ENCODE measurements around the gene FAM20C.

FAM20C gene

DNA sequence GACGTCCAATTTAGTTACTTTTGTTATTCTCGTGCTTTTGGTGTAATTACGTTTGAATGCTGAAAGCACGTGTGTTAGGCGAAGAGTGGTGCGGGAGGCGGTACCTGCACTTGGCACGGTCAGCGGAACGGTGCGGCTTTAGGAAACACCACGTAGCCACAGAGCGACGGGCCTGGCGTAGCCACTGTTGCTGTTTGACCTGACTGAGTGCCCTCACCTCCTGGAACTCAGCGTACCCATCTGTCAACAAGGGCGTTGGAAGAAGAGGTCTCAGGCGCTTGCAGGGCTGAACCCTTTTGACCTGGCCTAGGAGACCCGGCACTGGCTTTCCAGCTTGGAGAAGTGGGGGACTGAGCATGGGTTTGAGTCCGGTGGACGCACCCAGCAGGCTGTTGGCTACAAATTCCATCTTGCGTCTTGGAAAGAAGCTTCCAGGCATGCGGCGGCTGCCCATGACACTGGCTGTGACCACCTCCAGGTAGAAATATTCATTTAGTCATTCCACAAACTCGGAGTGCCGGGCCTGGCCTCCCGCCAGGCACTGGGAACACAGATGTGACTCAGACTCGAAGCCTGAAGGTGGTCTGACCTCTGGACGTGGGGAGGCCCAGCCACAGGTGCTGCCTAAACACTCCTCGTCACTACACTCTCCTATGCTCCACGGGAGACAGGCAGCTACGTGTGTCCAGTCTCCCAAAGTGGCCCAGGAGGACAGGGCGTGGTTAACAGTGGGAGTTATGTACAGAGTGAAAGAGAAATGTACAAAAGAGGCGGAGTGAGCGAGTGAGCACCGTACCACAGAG lies 22.2 kb downstream of the FAM20C start:
- DNase-seq (ENCODE audit: low read depth in 1 of 2, low spot score in 1 of 2), result no peak
- Histone ChIP-seq H3K4me3 (replicated peaks; ENCODE audit: insufficient read depth, low read length) (no peak overlapping the region), H3K27ac (replicated peaks) (no peak overlapping the region), H3K27me3 (ENCODE audit: insufficient read depth, poor library complexity, severe bottlenecking) (no peaks in the 10 kb centered on the region)
- TF ChIP-seq REST (IDR thresholded peaks at IDR 0.05; ENCODE audit: insufficient replicate concordance, low read depth) (no peak), POLR2AphosphoS5 (IDR thresholded peaks at IDR 0.05; ENCODE audit: low read depth) (no peak), CTCF (IDR thresholded peaks at IDR 0.05; ENCODE audit: insufficient read depth, low read length) (no peak), GABPA (IDR thresholded peaks at IDR 0.05; ENCODE audit: low read depth) (no peak), SPI1 (IDR thresholded peaks at IDR 0.05; ENCODE audit: borderline replicate concordance, low read depth) (no peak)

DNA sequence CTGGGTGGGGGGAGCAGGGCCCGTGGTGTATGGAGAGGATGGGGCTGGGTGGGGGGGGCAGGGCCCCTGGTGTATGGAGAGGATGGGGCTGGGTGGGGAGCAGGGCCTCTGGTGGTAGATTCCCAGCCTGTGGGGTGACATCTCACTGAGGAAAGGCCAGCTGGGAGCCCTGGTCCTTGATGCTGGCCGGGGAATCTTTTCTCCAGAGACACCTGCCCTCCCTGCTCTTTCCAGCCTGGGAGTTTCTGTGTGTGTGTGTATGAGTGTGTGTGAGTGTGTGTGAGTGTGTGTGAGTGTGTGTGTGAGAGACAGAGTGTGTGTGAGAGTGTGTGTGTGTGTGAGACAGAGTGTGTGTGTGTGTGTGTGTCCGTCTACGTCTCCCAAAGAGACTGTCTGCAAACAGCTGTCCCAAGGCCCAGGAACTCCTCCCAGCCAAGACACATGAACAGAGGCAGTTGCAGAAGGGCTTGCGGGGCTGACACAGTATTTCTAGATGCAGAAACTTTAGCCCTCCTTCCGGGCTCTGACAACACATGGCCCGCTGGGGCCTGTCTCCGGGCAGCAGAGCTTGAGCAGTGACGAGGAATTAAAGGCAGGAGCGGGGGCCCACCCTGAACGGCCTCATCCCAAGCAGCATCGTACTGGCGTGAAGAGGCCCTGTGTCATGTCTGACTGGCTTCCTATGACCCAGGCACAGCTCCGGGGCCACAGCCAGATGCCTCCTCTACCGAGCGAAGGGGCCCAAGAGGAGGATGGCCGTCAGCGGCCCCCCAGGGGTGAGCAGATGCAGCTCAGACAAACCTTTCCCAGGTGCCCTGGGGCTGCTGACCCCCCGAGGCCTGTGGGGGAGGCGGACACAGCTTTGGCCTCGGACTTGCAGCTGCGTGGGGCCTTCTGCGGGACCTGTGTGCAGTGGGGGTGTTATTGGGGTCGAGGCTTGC lies 24.3 kb downstream of the FAM20C start:
- H3K4me3 ChIP-seq (replicated peaks; ENCODE audit: insufficient read depth, low read length), result no peak overlapping the region
- TF ChIP-seq POLR2AphosphoS5 (IDR thresholded peaks at IDR 0.05; ENCODE audit: low read depth), result no peak
- no peak for TF ChIP-seq REST (IDR thresholded peaks at IDR 0.05; ENCODE audit: insufficient replicate concordance, low read depth)
- TF ChIP-seq GABPA (IDR thresholded peaks at IDR 0.05; ENCODE audit: low read depth), result no peak
- no peak for TF ChIP-seq CTCF (IDR thresholded peaks at IDR 0.05; ENCODE audit: insufficient read depth, low read length)
- TF ChIP-seq SPI1 (IDR thresholded peaks at IDR 0.05; ENCODE audit: borderline replicate concordance, low read depth), result no peak
- no peak overlapping the region for H3K27ac ChIP-seq (replicated peaks)
- no peaks in the 10 kb centered on the region for H3K27me3 ChIP-seq (ENCODE audit: insufficient read depth, poor library complexity, severe bottlenecking)
- DNase-seq (ENCODE audit: low read depth in 1 of 2, low spot score in 1 of 2), result no peak

DNA sequence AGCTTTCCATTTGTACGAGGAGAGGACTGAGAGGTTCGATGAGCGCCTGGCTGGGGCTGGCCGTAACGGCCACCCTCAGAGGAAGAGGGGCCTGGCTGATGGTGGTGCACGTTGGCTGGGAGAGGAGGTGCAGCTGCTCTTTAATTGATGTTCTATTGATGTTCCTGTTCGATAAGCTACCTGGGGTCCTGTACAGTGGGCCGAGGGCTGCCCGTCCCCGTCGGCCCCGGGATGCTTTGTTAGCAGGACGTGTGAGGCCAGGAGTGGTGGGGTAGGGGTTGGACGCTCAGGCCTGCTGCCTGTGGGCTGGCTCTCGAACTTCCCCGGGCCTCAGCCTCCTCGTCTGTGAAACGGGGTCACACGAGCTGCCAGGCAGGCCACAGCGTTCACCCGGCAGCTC lies 25.4 kb downstream of the FAM20C start:
- no peak overlapping the region for H3K4me3 ChIP-seq (replicated peaks; ENCODE audit: insufficient read depth, low read length)

More for the DNA sequence above, 25.4 kb downstream of the FAM20C start:
- H3K27me3 ChIP-seq (ENCODE audit: insufficient read depth, poor library complexity, severe bottlenecking), result no peaks in the 10 kb centered on the region
- TF ChIP-seq POLR2AphosphoS5 (IDR thresholded peaks at IDR 0.05; ENCODE audit: low read depth) (no peak), SPI1 (IDR thresholded peaks at IDR 0.05; ENCODE audit: borderline replicate concordance, low read depth) (no peak), GABPA (IDR thresholded peaks at IDR 0.05; ENCODE audit: low read depth) (no peak), CTCF (IDR thresholded peaks at IDR 0.05; ENCODE audit: insufficient read depth, low read length) (no peak), REST (IDR thresholded peaks at IDR 0.05; ENCODE audit: insufficient replicate concordance, low read depth) (no peak)
- H3K27ac ChIP-seq (replicated peaks), result no peak overlapping the region
- no peak for DNase-seq (ENCODE audit: low read depth in 1 of 2, low spot score in 1 of 2)

Measured in HL-60 (cell line).